HG02885 (cell line): ENCODE measurements around the gene CDC42EP5.

Experiments
- ATAC-seq: cut with Tn5 transposase; IDR thresholded peaks from one replicate; pipeline ENCODE4 v1.9.1; 2021; ENCODE audit warnings: mild to moderate bottlenecking; ENCODE audit not compliant: unreplicated experiment, poor library complexity

CDC42EP5 gene

DNA sequence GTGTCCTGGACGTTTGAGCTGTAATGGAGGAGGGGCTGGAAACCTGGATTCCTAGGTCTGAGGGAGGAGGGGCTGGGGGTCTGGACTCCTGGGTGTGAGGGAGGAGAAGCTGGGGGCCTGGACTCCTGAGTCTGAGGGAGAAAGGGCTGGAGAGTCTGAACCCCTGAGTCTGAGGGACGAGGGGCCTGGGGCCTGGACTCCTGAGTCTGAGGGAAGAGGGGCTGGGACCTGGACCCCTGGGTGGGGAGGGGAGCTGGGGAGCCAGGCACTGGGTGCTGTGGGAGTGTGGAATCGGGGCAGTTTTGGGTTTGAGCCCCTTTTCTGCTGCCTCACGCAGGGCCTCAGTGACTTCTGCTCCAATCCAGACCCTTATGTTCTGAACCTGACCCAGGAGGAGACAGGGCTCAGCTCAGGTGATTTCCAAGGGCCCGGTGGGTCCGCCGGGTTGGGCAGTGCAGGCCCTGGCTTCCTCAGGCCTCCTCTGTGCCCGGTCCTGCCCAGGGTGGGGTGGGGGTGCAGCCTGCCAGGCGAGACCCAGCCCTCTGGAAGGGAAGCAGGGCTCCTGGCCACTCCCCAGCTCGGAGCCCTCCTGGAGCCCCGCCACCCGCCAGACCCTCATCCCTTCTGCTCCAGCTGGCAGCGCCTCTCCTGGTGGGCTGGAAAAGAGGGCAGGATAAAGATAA lies 43.4 kb downstream of the CDC42EP5 start:
- ATAC-seq, result no peak

DNA sequence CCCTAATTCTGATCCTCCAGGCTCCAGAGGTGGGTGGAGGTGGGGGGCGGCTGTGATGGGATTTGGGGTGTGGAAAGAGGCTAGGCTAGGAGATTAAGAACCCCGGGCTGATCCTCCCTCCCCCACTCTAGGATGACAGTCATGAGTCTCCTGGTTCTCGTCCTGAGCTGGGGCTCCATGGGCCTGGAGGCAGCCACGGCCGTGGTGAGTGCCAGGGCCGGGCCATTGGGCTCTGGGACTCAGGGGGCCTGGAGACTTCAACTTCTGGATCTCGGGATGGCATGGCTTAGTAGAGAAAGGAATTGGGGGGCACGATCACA lies 44.0 kb downstream of the CDC42EP5 start:
- ATAC-seq, result no peak

DNA sequence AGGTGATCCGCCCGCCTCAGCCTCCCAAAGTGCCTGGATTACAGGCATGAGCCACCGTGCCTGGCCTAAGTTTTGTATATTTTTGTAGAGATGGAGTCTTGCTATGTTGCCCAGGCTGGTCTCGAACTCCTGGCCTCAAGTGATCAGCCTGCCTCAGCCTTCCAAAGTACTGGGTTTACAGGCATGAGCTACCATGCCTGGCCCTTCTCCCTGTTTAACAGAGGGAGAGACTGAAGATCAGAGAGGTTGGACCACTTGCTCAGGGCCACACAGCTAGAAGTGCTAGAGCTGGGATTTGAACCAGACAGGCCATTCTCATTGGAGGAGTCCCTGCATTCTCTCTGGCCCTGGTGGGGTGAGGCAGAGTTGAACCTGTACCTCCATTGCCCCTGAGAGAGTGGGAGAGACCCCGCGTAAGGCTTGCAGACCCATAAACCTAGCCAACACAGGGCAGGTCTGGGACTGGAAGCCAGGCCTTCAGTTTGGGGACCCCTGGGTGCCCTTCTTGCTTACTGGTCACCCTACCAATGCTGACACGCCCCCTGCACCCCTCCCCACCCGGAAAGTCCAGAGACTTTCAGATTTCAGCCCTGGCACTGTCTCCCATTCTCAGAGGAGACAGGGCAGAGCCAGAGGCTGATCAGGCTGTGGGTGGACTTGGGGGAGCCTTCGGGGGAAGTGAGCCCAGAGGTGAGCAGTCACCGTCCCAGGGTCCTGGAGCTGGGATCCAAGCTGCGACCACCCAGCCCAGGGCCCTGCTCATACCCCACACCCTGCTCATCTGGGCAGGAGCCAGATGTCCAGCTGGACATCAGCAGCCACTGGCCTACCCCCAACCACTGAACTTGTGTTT lies 44.5 kb downstream of the CDC42EP5 start:
- no peak for ATAC-seq

DNA sequence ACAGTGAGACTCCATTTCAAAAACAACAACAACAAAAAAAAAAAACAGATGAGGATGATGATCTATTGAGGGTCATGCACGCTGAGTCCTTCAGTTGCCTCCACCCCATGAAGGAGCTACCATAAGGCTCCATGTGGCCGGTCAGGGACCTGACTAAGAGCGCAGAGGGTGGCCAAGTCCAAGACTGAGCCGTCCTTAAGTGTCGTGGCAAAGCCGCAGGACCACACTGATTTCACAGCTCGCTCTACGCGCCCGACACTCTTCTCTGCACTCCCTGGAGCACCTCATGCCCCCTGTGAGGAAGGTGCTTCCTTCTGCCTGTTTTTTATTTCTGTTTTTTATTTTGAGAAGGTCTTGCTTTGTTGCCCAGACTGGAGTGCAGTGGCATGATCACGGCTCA lies 45.5 kb downstream of the CDC42EP5 start:
- no peak for ATAC-seq

DNA sequence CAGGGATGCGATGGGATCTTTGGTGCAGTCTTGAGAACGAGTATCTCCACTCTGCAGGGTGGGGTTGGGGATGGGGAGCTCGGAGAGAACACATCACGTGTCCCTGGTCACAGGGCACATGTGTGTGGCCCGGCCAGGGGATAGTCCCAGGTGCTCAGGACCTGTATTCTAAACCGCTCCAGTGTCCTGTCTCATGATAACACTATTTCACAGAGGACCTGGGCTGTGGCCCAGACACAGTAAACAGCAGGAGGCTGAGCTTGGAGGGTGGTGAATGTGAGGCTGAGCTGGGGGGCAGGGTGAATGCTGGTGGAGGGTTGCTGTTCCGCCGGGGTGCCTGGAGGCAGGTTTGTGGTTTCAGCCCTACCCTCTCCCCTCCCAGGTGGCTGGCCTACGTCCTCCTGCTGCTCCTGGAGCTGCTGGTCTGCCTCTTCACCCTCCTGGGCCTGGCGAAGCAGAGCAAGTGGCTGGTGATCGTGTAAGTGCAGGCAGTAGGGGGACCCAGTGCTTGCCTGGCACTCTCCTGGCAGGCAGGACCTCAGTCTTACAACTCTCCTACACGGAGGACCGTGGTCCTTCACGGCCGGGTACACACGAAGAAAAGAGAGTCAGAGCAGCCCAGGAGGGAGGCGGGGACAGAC lies 46.7 kb downstream of the CDC42EP5 start:
- ATAC-seq, result no peak

DNA sequence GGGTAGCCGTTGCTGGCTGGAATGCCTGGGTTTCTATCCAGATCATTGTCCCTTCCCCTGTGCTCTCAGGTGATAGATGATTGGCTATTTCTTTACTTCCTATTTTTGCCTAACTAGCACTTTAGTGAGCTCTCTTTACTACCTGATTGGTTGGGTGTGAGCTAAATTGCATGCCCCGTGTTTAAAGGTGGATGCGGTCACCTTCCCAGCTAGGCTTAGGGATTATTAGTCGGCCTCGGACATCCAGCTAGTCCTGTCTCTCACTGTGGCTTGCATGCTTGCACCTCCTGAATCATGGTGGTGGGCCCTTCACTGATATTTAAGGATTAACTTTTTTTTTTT lies 47.7 kb downstream of the CDC42EP5 start:
- ATAC-seq, result no peak

DNA sequence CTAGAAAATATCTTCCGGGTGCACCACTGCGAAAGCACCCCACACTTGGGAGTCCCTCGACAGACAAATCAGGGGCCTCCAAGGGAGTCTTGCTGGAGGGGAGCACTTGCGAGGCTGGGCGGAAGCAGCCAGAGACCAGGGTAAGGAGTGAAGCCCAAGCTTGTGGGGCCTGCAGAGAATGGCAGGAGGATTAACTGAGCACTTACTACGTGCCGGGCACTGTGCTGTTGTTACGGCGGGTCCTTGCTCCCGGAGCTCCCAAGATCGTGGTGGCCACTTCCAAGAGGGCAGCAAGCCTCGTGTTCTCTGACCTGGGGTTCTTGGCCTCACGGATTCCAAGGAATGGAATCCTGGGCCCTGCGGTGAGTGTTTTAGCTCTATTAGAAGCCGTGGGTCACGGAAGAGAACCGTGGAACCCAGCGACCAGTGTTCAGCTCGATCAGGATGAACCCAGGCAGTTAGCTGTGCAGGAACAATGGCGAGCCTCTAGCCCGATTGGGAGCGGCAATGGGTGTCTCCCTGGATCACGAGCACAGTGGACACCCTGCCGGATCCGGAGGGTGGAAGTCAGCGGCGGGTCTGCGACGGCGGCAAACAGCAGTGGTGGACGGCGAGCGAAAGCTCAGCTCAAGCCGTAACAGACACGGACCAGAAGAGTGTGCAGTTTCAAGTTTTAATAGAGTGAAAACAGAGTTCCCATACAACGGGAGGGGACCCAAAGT lies 48.3 kb downstream of the CDC42EP5 start:
- ATAC-seq, result no peak

DNA sequence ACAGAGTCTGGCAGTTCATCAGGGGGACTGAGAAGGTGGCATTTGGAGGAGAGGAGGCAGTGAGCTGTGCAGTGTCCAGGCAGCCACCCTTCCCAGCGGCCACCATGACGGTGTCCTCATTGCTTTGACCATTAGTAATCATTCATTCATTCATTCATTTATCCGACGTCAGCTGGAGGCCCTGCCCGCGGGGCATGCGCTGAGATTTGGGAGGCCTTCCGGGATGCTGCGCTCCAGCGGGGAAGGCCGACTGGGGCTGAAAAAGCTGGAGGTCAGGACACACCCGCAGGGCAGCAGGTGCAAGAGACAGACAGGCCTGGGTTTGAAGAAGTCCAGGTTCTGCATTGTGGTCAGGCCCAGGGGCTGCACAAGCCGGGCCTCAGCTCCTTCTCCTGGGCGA lies 48.9 kb downstream of the CDC42EP5 start:
- no peak for ATAC-seq

DNA sequence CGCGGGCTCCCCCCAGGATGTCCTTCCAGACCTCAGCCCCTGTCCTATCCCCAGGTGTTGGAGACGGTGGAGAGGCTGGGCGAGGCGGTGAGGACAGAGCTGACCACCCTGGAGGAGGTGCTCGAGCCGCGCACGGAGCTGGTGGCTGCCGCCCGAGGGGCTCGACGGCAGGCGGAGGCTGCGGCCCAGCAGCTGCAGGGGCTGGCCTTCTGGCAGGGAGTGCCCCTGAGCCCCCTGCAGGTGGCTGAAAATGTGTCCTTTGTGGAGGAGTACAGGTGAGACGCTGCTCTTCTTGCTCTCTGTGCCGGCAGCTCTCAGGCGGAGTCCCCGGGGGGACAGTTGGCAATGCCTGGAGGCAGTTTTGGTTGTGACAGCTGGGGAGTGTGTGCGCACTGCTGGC lies 51.0 kb downstream of the CDC42EP5 start:
- no peak for ATAC-seq

DNA sequence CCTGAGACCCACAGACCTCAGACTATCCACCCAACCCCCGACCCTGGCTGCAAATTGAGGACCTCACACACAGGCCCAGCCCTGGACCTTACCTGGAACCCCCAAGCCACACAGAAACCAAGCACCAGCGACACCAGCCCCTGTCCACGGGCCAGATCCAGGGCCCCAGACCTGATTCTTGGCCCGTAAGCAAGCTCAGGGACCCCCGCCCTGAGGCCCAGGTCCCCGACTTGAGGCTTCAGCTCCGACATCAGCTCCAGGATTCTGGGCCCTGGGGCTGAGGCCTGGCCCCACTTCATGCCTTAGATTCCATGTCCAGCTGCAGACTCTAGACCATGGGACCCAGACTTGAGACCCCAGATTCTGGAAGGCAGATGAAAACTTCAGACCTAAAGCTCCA lies 51.6 kb downstream of the CDC42EP5 start:
- no peak for ATAC-seq

DNA sequence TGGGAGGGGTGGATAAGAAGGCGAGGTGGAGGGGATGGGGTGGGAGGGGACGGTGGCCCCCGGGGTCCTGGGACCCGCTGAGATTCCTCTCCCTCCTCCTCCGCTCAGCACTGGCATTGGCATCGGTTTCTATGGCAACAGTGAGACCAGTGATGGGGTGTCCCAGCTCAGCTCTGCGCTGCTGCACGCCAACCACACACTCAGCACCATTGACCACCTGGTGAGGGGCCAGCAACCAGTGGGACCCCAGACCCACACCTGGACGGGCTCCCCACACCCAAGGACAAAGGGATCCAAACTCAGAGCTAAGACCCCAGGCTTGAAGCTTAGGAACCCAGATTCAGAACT lies 52.0 kb downstream of the CDC42EP5 start:
- no peak for ATAC-seq

DNA sequence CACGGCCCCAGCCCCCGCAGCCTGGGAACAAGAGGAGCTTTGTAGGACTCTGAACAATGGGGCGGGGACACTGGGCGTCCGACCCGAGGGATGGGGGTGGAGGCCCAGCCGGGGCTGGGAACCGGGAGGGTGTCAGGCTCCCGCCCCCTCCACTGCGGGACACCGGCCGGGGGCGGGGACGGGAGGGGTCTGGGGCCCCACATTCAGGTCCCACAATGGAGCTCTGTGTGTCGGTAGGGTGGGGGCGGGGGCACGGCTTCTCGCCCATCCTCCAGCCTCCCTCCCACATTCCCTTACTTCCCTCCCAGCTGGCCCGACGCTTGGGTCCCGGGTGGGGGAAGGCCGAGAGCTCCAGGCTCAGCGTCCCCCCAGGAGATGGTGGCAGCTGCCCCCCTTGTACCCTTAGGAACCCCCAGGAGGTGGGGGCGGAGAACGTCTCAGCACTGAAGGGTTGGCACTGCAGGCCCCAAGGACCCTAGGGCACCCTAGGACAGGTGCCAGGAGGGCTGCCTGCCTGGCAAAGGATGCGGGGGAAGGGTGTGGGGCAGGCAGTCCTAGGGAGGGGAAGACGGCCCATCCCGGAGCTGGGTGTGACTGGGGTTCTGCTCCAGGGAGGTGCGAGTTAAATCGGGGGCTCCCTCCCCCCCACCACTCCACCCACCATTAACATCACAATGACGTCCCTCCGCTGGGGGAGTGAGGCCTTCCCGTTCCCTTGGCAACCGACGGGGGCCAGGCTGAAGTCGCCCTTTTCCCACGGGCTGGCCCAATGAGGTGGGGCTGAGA lies 52.5 kb downstream of the CDC42EP5 start:
- ATAC-seq, result no peak

DNA sequence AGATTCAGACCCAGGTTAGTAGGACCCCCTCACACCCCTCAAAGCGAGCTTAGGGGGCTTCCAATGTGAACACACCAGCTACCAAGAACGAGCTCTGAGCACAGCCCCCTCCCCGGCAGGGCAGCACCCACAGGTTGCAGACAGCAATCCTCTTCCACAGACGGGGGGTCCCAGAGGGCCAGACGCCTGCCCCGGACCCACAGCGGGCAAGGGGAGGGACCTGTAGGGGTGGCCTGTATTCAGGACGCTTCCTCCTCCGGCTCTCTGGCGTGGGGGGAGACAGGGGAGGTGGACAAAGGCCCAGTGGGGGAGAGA lies 53.1 kb downstream of the CDC42EP5 start:
- ATAC-seq, result no peak

DNA sequence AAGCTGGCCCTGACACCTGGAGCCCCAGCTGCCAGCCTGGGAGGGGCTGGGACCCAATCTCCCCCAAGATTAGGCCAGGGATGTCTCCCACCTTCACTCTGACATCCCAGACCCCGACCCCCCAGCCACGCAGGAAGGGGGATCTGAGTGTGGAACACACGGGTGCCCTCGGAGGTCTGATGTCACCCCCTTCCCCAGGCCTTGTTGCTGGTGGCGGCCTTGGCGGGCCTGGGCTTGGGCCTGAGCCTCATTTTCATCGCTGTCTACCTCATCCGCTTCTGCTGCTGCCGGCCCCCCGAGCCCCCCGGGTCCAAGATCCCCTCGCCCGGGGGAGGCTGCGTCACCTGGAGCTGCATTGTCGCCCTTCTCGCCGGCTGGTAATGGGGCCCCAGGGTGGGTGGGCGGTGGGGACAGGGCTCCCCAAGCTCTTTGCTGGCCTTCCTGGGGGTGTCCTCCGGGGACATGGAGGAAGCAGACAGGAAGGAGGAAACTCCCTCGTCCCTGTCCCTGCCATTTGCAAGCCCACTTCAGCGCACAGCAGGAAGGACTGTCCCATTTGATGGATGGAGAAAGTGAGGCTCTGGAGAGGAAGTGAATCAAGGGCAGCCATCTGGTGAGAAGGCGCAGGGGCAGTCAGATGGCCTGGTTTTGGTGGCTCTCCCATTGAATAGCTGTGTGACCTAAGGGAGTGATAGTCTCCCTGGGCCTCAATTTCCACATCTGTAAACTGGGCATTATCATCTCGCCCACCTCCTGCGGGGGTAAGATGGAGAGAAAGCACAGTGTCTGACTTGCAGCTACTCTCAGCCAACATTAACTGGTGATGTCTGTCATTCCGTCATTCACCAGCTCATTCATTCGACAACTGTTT lies 53.9 kb downstream of the CDC42EP5 start:
- ATAC-seq, result no peak

DNA sequence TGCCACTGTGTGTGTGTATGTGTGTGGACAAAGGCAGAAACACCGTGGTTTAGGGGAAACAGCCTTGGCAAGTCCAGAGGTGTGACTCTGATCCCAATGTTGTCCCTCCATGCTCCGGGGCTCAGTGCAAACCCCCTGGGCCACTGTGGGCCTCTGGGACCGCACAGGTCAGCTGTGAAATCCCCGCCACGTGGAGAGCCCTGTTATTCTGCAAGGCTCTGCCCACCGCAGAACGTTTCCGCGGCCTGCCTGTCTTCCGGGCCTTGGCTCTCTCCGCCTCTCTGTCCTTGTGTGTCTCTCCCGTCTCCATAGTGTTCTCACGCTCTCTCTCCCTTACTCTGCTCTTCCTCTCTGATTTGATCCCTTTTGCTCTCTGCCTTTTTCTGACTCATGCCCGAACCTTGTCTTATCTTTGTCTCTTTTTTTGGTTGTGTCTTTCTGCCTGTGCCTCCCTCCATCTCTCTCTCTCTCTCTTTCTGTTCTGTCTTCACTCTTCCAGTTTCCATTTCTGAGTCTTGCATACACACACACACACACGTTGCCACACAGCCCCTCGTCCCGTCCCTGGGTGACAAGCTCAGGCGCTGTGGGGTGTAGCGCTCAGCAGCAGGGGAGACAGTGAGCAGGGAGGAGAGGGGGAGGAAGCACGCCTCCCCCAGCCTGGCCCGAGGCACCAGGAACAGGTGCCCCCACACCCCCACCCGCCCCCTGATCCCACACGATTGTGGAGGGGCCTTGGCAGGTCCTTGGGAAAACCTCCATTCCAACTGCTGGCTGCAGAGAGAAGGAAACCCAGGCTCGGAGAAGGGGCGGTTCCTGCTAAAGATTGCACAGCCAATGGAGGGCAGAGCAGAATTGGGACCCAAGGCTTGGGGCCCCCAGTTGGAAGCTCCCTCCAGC lies 54.8 kb downstream of the CDC42EP5 start:
- ATAC-seq, result no peak

DNA sequence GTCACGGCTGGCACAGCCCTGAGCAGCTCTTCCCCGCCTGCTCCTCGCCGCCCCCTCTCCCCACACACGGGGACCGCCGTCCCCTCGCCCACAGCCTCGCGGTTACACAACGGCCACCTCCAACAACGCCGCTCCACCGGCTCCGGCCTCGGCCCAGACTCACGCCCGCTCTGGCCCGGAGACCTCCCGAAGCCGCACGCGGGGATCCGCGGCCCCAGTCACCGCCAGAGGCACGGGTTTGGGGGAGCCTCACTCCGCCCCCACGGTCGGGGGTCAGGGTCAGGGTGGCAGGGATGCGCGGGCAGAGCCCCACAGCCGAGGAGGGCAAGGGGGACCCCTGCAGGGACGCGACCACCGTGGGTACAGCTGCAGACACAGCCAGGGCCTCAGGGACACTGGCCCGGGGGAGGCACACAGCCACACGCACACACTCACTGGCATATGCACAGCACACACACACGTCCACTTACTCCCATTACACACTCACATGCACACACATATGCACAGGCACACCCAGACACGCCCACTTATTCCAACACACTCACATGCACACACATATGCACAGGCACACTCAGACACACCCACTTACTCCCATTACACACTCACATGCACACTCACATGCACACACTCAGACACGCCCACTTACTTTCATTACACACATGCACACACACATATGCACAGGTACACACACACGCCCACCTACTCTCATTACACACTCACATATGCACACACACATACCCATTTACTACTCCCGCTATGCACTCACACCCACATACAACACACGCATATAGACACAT lies 56.2 kb downstream of the CDC42EP5 start:
- ATAC-seq, result no peak

DNA sequence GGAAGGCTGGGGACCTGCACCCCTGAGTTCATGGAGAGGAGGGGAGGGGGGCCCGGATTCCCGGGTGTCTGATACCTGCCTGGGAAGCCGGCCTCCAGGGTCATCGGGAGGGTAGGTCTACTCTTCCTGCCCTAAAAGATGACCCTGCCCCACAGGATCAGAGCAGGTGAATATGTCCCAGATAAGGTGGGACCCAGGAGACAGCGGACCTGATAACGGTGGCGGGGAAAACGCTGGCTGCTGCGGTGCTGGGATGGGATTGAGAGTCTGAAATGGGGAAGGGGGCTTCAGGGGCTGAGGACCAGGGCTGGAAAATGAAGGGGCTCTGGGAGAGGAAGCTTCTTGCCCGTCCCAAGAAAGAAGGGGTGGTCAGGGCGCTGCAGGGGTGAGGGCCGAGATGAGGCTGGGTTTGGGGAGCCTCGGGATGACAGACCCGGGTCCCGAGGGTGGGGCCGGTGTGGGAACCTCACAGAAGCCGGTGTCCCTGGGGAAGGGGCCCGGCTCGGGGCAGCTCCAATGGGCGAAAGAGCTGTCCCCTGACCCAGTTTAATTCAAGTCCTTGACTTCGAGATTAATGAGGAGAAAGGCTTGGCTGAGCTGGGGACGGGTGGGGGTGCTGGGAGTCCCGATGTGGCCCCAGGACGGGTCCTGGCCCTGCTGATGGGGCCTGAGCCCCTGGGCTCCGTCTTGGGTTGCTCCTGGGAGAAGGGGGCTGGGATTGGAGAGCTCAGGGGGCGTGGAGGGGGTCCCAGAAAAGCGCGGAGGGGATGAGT lies 57.0 kb downstream of the CDC42EP5 start:
- ATAC-seq, result no peak
